Left ventricle myocardium inferior (tissue), 1 donor: ENCODE data around the gene HLCS. TPM values are rescaled to one million over a fixed set of nuclear protein-coding genes. Genes with fewer than 3 reads are reported as not detected.

Experiments
- DNase-seq: peaks from one replicate; pipeline ENCODE4 v3.0.0-alpha.2; 2020
- H3K27ac ChIP-seq: fragments of 200-600 bp; replicated peaks from 2 replicates; pipeline ENCODE4 v1.8.0; 2021
- H3K27me3 ChIP-seq: fragments of 200-600 bp; 2 replicates; pipeline ENCODE4 v1.8.0; 2021; ENCODE audit warnings: low read depth
- H3K36me3 ChIP-seq: fragments of 200-600 bp; 2 replicates; pipeline ENCODE4 v1.8.0; 2021
- H3K4me1 ChIP-seq: fragments of 200-600 bp; 2 replicates; pipeline ENCODE4 v1.8.0; 2021
- H3K4me3 ChIP-seq: fragments of 200-600 bp; 2 replicates; pipeline ENCODE4 v1.8.0; 2021; ENCODE audit warnings: mild to moderate bottlenecking, moderate library complexity
- H3K9me3 ChIP-seq: fragments of 200-600 bp; replicated peaks from 2 replicates; pipeline ENCODE4 v1.8.0; 2021
- CTCF ChIP-seq: fragments of 200-600 bp; IDR thresholded peaks from 2 replicates; pipeline ENCODE4 v1.8.0; 2021; ENCODE audit warnings: antibody characterized with exemption, mild to moderate bottlenecking, borderline replicate concordance
- intact Hi-C: fragments of 100-400 bp; cut with micrococcal nuclease; formaldehyde crosslinking; loops from one replicate; pipeline ENCODE4 v1.11.0; 2022
- total RNA-seq: library from RNA; stranded (reverse); fragmentation: NEBNext Ultra II Directional; extraction: Animal tissue kit (Norgen Biotek cat#: 25700); gene quantifications from one replicate; pipeline ENCODE4 v1.2.1, GENCODE V29; 2021
- donor health status: DM: no; HTN: yes; CAD: no; lungs with severe emphysema.

Gene HLCS
- total RNA-seq, 1 donor from 2014 or later: 5.3 TPM

DNA sequence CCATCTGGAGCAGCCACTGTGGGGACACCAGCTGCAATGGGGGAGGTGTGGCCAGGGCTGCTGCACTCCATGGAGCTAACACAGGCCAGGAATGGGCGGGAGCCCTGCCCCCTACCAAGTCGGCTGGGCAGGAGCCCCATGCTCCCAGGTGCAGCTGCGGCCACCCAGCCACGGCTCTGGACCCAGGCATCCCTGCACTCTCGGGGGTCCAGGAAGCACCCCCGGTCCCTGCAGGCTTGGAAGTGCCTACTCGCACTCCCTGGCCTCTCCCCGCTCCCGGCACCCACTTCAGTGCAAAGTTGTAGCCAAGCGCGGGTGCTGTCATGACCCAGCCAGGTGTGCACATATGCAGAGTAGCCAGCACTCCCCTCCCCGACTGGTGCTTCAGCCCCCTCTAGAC lies 91.8 kb downstream of the HLCS start:
- intact Hi-C loops: no loop called here
- DNase-seq: no peak

DNA sequence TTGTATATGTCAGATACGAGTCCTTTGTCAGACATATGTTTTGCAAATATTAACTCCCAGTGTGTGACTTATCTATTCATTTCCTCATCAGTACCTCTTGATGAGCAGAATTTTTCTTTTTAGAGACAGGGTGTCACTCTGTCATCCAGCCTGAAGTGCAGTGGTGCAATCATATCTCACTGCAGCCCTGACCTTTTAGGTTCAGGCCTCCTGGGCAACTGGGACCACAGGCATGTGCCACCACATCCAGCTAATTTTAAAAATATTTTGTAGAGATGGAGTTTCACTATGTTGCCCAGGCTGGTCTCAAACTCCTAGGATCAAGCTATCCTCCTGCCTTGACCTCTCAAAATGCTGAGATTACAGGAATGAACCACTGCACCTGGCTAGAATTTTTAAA lies 93.0 kb downstream of the HLCS start:
- Histone ChIP-seq H3K27ac (no peak overlapping the region), H3K27me3 (no peaks in the 10 kb centered on the region), H3K36me3 (no peaks in the 10 kb centered on the region), H3K4me3 (no peak overlapping the region), H3K9me3 (peaks cover 6% of the 10 kb centered on the region), H3K4me1 (no peaks in the 10 kb centered on the region)
- DNase-seq: no peak
- intact Hi-C loops: no loop called here
- no peak for TF ChIP-seq CTCF

More for the DNA sequence above, 91.8 kb downstream of the HLCS start:
- Histone ChIP-seq H3K27me3 (no peaks in the 10 kb centered on the region), H3K36me3 (no peaks in the 10 kb centered on the region), H3K27ac (no peak overlapping the region), H3K4me3 (no peak overlapping the region), H3K4me1 (no peaks in the 10 kb centered on the region), H3K9me3 (peaks cover 6% of the 10 kb centered on the region)
- no peak for TF ChIP-seq CTCF

- no peak overlapping the region for H3K27ac ChIP-seq
- no peaks in the 10 kb centered on the region for H3K27me3 ChIP-seq
- H3K4me1 ChIP-seq: no peaks in the 10 kb centered on the region
- no peak for TF ChIP-seq CTCF
- H3K36me3 ChIP-seq: no peaks in the 10 kb centered on the region
- intact Hi-C loops: no loop called here
- no peak for DNase-seq
- no peak overlapping the region for H3K4me3 ChIP-seq
- no peaks in the 10 kb centered on the region for H3K9me3 ChIP-seq
Measured at GRCh38 chr21:36867291-36867905, 99.1 kb downstream of the HLCS start.

DNA sequence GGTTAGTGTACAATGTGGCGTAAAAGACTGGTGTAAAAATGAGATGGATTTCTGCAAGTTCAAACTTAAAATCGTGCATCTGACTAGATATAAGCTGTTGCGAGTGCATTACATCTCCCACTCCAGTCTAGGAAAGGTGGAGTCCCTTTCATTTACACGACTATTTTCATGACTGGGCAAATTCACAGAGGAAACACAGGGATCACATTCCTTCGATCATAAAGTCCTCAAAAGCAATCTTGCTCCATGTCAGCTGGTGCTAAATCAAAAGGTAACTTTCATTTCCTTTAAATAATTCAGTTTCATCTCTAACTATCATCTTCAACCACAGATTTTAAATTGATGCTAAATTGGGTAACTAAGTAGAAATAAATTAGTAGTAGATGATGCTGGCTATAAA lies 100.0 kb downstream of the HLCS start:
- Histone ChIP-seq H3K4me3 (no peak overlapping the region), H3K9me3 (no peaks in the 10 kb centered on the region), H3K36me3 (no peaks in the 10 kb centered on the region), H3K27me3 (no peaks in the 10 kb centered on the region), H3K4me1 (no peaks in the 10 kb centered on the region), H3K27ac (no peak overlapping the region)
- intact Hi-C loops: no loop called here
- DNase-seq: no peak
- no peak for TF ChIP-seq CTCF

GRCh38 chr21:36864974-36865373 lies 101.5 kb downstream of the HLCS start:
- H3K9me3 ChIP-seq: no peaks in the 10 kb centered on the region
- intact Hi-C loops: no loop called here

More at GRCh38 chr21:36864974-36865373, 101.5 kb downstream of the HLCS start:
- TF ChIP-seq CTCF: no peak
- no peak for DNase-seq
- H3K36me3 ChIP-seq: no peaks in the 10 kb centered on the region
- no peak overlapping the region for H3K27ac ChIP-seq
- H3K4me3 ChIP-seq: no peak overlapping the region
- H3K4me1 ChIP-seq: peaks cover 10% of the 10 kb centered on the region
- no peaks in the 10 kb centered on the region for H3K27me3 ChIP-seq
